Cardiac fibroblast (primary cell): ENCODE data around the gene DTWD2.

Experiments
- DNase-seq, 2 donors: peaks; one replicate each; pipeline versions ENCODE4 v3.0.0 to v3.0.0-alpha.2; 2010; ENCODE audit warnings: low read depth in 2 of 2
- H3K4me3 ChIP-seq, 2 donors: replicated peaks in 1 of 2; 1 replicate in 1 of 2; 2 replicates in 1 of 2; pipeline ENCODE4 v1.5.1; 2011; ENCODE audit warnings: low read depth in 2 of 2, low read length in 2 of 2, mild to moderate bottlenecking in 2 of 2, moderate library complexity in 1 of 2
- TF ChIP-seq, protein P1 (sequence below): IDR thresholded peaks from one replicate; pipeline ENCODE4 v1.5.1; 2011; ENCODE audit warnings: low read depth, mild to moderate bottlenecking, low read length, inconsistent platforms

The DTWD2 gene

DNA sequence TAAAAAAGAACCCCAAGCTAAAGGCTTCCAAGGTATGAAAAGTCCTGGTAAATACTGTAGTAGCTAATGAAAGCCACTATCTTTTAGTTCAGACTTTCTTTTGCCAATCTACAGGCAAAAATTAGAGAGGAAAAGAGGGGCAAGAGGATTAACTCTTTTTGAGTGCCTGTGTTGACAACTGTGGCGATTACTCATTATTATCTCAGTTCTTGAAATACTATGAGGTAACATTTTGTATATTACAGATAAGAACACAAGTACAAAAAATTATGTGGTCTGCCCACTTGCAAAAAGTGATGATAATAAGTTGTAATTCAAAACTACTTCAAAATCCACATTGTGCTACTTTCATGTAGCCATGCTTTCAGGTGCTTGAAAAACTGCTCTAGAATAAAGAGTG lies 144.0 kb downstream of the DTWD2 start:
- no peak for DNase-seq
- TF ChIP-seq, protein P1, sequence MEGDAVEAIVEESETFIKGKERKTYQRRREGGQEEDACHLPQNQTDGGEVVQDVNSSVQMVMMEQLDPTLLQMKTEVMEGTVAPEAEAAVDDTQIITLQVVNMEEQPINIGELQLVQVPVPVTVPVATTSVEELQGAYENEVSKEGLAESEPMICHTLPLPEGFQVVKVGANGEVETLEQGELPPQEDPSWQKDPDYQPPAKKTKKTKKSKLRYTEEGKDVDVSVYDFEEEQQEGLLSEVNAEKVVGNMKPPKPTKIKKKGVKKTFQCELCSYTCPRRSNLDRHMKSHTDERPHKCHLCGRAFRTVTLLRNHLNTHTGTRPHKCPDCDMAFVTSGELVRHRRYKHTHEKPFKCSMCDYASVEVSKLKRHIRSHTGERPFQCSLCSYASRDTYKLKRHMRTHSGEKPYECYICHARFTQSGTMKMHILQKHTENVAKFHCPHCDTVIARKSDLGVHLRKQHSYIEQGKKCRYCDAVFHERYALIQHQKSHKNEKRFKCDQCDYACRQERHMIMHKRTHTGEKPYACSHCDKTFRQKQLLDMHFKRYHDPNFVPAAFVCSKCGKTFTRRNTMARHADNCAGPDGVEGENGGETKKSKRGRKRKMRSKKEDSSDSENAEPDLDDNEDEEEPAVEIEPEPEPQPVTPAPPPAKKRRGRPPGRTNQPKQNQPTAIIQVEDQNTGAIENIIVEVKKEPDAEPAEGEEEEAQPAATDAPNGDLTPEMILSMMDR: no peak
- H3K4me3 ChIP-seq: no peak overlapping the region

- TF ChIP-seq, protein P1: no peak
- no peak for DNase-seq
- no peak overlapping the region for H3K4me3 ChIP-seq
These were observed 153.6 kb downstream of the DTWD2 start for GRCh38 chr5:118834710-118835109.

- H3K4me3 ChIP-seq: no peak overlapping the region
- no peak for DNase-seq
- TF ChIP-seq, protein P1: no peak
These were observed 155.4 kb downstream of the DTWD2 start for GRCh38 chr5:118832974-118833373.

DNA sequence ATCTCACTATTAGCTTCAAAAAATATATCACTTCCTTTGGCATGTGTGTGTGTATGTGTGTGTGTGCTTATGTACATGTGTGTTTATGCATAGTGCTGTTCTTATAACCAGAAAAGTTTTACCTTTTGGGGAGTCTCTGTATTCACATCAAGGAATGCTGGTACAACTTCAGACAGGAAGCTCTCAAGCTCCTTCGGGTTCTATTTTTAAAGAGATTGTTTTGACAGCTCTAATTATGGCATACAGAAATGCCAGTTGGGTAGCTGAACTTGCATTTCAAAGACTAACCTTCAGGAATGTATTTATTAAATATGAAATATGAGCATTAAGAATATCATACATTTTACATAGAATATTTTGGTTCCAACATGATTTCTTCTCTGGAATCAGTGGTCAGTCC lies 163.1 kb downstream of the DTWD2 start:
- H3K4me3 ChIP-seq: no peak overlapping the region
- TF ChIP-seq, protein P1: no peak
- no peak for DNase-seq

DNA sequence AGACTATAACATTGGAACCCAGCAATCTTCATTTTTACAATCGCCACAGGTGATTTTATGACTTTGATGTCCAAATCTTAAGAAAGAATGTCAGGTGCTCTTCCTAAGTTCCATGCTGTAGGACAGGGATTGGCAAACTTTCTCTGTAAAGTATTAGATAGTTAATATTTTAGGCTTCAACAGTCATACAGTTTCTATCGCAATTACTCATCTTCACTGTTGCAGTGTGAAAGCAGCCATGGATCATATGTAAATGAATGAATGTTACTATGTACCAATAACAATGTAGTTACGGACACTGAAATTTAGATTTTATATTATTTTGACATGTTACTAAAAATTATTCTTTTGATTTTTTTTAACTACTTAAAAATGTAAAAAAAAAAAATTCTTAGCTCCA lies 169.7 kb downstream of the DTWD2 start:
- TF ChIP-seq, protein P1: no peak
- DNase-seq: no peak
- no peak overlapping the region for H3K4me3 ChIP-seq

DNA sequence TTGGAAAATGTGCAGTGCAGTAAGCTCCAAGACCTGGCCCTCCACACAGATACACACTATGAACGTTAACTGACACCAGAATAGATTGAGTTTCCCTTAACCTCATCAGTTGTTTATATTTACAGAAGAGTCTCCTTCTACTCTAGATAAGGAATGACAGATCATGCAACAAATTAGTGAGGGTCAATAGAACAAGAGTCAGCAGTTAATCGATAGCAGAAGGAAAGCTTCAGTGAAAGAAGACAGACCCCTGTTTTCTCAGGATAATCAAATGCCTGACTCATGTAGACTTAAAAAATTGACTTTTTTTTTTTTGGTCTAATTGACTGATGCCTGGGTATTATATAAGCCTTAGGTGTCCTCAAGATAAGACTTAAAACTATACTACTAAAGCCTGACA lies 179.9 kb downstream of the DTWD2 start:
- DNase-seq: no peak
- H3K4me3 ChIP-seq: no peak overlapping the region

DNA sequence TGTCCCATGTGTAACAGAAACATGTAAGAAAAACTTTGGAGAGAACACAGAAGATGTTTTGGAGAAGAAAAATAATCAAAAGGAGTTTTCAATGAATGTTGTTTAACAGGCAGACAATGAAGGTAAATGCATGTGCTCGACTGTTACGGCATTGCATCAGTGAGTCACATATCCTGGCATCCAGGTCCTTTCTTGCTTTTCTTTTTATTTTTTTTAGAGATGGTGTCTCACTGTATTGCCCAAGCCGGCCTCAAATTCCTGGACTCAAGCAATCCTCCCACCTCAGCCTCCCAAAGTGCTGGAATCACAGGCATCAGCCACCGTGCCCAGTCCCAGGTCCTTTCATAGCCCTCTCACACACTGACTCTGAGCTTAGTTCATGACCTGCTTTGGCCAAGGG lies 181.8 kb downstream of the DTWD2 start:
- no peak for DNase-seq
- TF ChIP-seq, protein P1: no peak
- H3K4me3 ChIP-seq: no peak overlapping the region

More for the DNA sequence above, 179.9 kb downstream of the DTWD2 start:
- TF ChIP-seq, protein P1: no peak
